ENCODE measurements around the gene REXO1. TPM values are rescaled to one million over a fixed set of nuclear protein-coding genes. Genes with fewer than 3 reads are reported as not detected.
A peak's percentile ranks its signal among the peaks of the same experiment; 100 is the strongest.

REXO1 gene
- total RNA-seq, 1 donor from 2014 or later: 17.7 TPM

- intact Hi-C loops (cut with micrococcal nuclease): no loop called here
- Histone ChIP-seq H3K27ac (replicated peaks) (peak overlapping the region; percentile 96), H3K4me1 (peaks cover 98% of the 10 kb centered on the region), H3K9me3 (replicated peaks) (no peaks in the 10 kb centered on the region), H3K27me3 (ENCODE audit: low read depth) (no peaks in the 10 kb centered on the region), H3K36me3 (no peaks in the 10 kb centered on the region), H3K4me3 (peak overlapping the region; percentile 69)
- TF ChIP-seq CTCF (IDR thresholded peaks at IDR 0.05; ENCODE audit: borderline replicate concordance): no peak
- DNase-seq: peak; percentile 82
Measured at GRCh38 chr19:1856698-1857603, 8.7 kb upstream of the REXO1 start.

DNA sequence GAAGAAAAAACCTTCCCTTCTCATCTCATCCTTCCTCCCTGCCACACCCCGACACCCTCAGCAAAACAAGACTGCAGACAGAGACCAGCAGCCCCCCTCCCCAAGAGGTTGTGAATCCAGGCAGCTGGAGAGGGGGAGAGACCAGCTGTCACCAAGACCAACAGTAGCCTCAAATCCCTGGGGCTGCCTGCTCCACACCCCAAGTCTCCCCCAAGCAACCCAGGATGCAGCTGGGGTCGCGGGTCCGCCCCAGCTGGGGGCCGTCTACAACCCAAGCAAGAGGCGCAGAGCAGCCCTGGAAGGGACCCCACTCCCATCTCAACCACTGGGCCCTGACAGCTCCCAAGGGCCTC, 8.0 kb upstream of the REXO1 start:
- intact Hi-C loops (cut with micrococcal nuclease): no loop called here
- DNase-seq: no peak
- Histone ChIP-seq H3K4me1 (peaks cover 96% of the 10 kb centered on the region), H3K36me3 (no peaks in the 10 kb centered on the region), H3K4me3 (peak overlapping the region; percentile 69), H3K27me3 (ENCODE audit: low read depth) (no peaks in the 10 kb centered on the region), H3K27ac (replicated peaks) (peak overlapping the region; percentile 96), H3K9me3 (replicated peaks) (no peaks in the 10 kb centered on the region)
- TF ChIP-seq CTCF (IDR thresholded peaks at IDR 0.05; ENCODE audit: borderline replicate concordance): no peak

DNA sequence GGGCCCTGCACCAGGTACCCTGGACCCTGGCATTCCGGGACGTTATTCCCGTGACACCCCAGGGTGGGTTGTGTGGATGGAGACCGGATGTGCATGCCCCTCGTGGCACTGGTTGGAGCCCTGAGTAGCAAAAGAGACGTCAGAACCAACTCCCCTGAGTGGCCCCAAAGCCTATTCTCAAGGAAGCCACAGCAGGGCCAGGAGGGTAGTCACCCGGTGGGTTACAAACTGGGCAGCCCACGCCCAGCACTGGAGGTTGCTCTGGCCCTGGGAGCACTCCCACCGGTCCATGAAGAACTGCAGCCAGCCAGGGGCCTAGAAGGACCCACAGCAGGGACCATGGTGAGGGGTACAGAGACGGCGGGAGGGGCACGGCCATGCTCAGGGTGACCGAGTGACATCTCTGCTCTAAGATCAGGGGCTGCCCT, 7.6 kb upstream of the REXO1 start:
- H3K4me3 ChIP-seq: peak overlapping the region; percentile 69
- H3K4me1 ChIP-seq: peaks cover 91% of the 10 kb centered on the region
- no peaks in the 10 kb centered on the region for H3K36me3 ChIP-seq
- no peak for TF ChIP-seq CTCF (IDR thresholded peaks at IDR 0.05; ENCODE audit: borderline replicate concordance)
- intact Hi-C loops (cut with micrococcal nuclease): no loop called here
- DNase-seq: no peak
- no peaks in the 10 kb centered on the region for H3K9me3 ChIP-seq (replicated peaks)
- H3K27me3 ChIP-seq (ENCODE audit: low read depth): no peaks in the 10 kb centered on the region
- peak overlapping the region; percentile 96 for H3K27ac ChIP-seq (replicated peaks)

GRCh38 chr19:1855040-1855827, 7.0 kb upstream of the REXO1 start:
- Histone ChIP-seq H3K4me3 (peak overlapping the region; percentile 69), H3K27me3 (ENCODE audit: low read depth) (no peaks in the 10 kb centered on the region), H3K36me3 (no peaks in the 10 kb centered on the region), H3K4me1 (peaks cover 85% of the 10 kb centered on the region), H3K9me3 (replicated peaks) (no peaks in the 10 kb centered on the region), H3K27ac (replicated peaks) (peak overlapping the region; percentile 96)
- intact Hi-C loops (cut with micrococcal nuclease): no loop called here
- DNase-seq: peak; percentile 93
- no peak for TF ChIP-seq CTCF (IDR thresholded peaks at IDR 0.05; ENCODE audit: borderline replicate concordance)

GRCh38 chr19:1854542-1855039, 6.3 kb upstream of the REXO1 start:
- Histone ChIP-seq H3K4me3 (peak overlapping the region; percentile 69), H3K9me3 (replicated peaks) (no peaks in the 10 kb centered on the region)

More at GRCh38 chr19:1854542-1855039, 6.3 kb upstream of the REXO1 start:
- Histone ChIP-seq H3K27me3 (ENCODE audit: low read depth) (no peaks in the 10 kb centered on the region), H3K4me1 (peaks cover 78% of the 10 kb centered on the region), H3K27ac (replicated peaks) (peak overlapping the region; percentile 96), H3K36me3 (no peaks in the 10 kb centered on the region)
- TF ChIP-seq CTCF (IDR thresholded peaks at IDR 0.05; ENCODE audit: borderline replicate concordance): no peak
- peak; percentile 74 for DNase-seq
- intact Hi-C loops (cut with micrococcal nuclease): no loop called here
